LNCaP clone FGC (cell line): ENCODE data around the gene MED10.
"Not testable (repeated sequence)": the region's sequence is repeated elsewhere in the genome, so short reads cannot be mapped to it uniquely, and the experiment has no call there.

Experiments
- DNase-seq: peaks from one replicate; pipeline ENCODE4 v3.0.0-alpha.2; 2011; ENCODE audit warnings: low read depth
- H3K4me3 ChIP-seq: 2 replicates; pipeline ENCODE4 v1.5.1; 2011; ENCODE audit warnings: mild to moderate bottlenecking, low read depth, low read length, control low read depth
- CTCF ChIP-seq: IDR thresholded peaks from 2 replicates; pipeline ENCODE4 v1.5.1; 2012; ENCODE audit warnings: mild to moderate bottlenecking; ENCODE audit not compliant: control insufficient read depth, insufficient read depth; ENCODE audit errors: extremely low read depth

MED10 gene

GRCh38 chr5:6358434-6358820 is 19.9 kb downstream of the MED10 start:
- DNase-seq: no peak
- TF ChIP-seq CTCF: no peak
- no peak overlapping the region for H3K4me3 ChIP-seq

GRCh38 chr5:6357817-6358433 is 20.4 kb downstream of the MED10 start:
- DNase-seq, H3K4me3 ChIP-seq: not testable (repeated sequence)

GRCh38 chr5:6356578-6357164 is 21.7 kb downstream of the MED10 start:
- no peak for DNase-seq
- TF ChIP-seq CTCF: no peak
- no peak overlapping the region for H3K4me3 ChIP-seq

- TF ChIP-seq CTCF: no peak
- no peak overlapping the region for H3K4me3 ChIP-seq
- DNase-seq: no peak
These were observed 23.1 kb downstream of the MED10 start for GRCh38 chr5:6355294-6355693.

GRCh38 chr5:6354848-6355247 is 23.5 kb downstream of the MED10 start:
- no peak for DNase-seq
- H3K4me3 ChIP-seq: no peak overlapping the region
- no peak for TF ChIP-seq CTCF

GRCh38 chr5:6353602-6354302 is 24.6 kb downstream of the MED10 start:
- TF ChIP-seq CTCF: no peak
- H3K4me3 ChIP-seq: no peak overlapping the region
- DNase-seq: no peak

GRCh38 chr5:6350277-6351090 is 27.9 kb downstream of the MED10 start:
- H3K4me3 ChIP-seq: no peak overlapping the region
- no peak for DNase-seq
- TF ChIP-seq CTCF: no peak
